K562 (cell line): ENCODE results near the gene NADK. TPM values are rescaled to one million over a fixed set of nuclear protein-coding genes. Genes with fewer than 3 reads are reported as not detected.
A peak's percentile ranks its signal among the peaks of the same experiment; 100 is the strongest.

ENCODE experiments used
- BDP1 ChIP-seq: IDR thresholded peaks from 3 replicates; pipeline ENCODE4 v1.6.1; 2011; ENCODE audit not compliant: insufficient read length, insufficient read depth
- CLOCK ChIP-seq: fragments of 250-450 bp; sonication (Bioruptor Pico); IDR thresholded peaks from 2 replicates; pipeline ENCODE4 v1.4.0; 2020; ENCODE audit warnings: mild to moderate bottlenecking, moderate library complexity, borderline replicate concordance
- CTBP1 ChIP-seq: fragments of 450-650 bp; IDR thresholded peaks from 2 replicates; pipeline ENCODE4 v1.6.1; 2016; ENCODE audit warnings: borderline replicate concordance
- E2F1 ChIP-seq: sonication (generic); formaldehyde crosslinking; IDR thresholded peaks from 2 replicates; pipeline ENCODE4 v1.8.1; 2023; ENCODE audit warnings: mild to moderate bottlenecking, missing genetic modification reagents, moderate library complexity
- ETS1 ChIP-seq: conservative IDR thresholded peaks from 2 replicates; pipeline ENCODE4 v1.6.1; 2011; ENCODE audit warnings: low read depth, mild to moderate bottlenecking, low read length; ENCODE audit not compliant: control insufficient read depth
- GABPB2 ChIP-seq: fragments of 250-450 bp; sonication (Bioruptor Pico); conservative IDR thresholded peaks from 2 replicates; pipeline ENCODE4 v1.5.1; 2021; ENCODE audit warnings: mild to moderate bottlenecking
- KDM4B ChIP-seq, 2 experiments: fragments of 450-650 bp in 1 of 2; sonication (generic) in 1 of 2; IDR thresholded peaks; 2 replicates each; pipeline ENCODE4 v1.6.1; 2016 to 2017; ENCODE audit warnings: borderline replicate concordance in 2 of 2, antibody characterized with exemption in 1 of 2, low read depth in 1 of 2, mild to moderate bottlenecking in 1 of 2
- MNT ChIP-seq, 2 experiments: fragments of 450-650 bp; conservative IDR thresholded peaks; 2 replicates each; pipeline ENCODE4 v1.6.1; 2017; ENCODE audit warnings: mild to moderate bottlenecking in 2 of 2, moderate library complexity in 2 of 2
- NR4A1 ChIP-seq, 2 experiments: fragments of 250-450 bp in 1 of 2; fragments of 450-650 bp in 1 of 2; sonication (Bioruptor Pico) in 1 of 2; IDR thresholded peaks; 2 replicates each; pipeline versions ENCODE4 v1.4.0 to v1.6.1; 2016 to 2020; ENCODE audit warnings: mild to moderate bottlenecking in 2 of 2, missing compliant biosample characterization in 1 of 2, missing genetic modification characterization in 1 of 2, moderate library complexity in 1 of 2
- SIN3A ChIP-seq, 2 experiments: fragments of 150-350 bp in 1 of 2; IDR thresholded peaks; 2 replicates each; pipeline ENCODE4 v1.6.1; 2011 to 2016; ENCODE audit warnings: borderline replicate concordance in 2 of 2, low read depth in 2 of 2, low read length in 2 of 2, mild to moderate bottlenecking in 2 of 2, moderate library complexity in 2 of 2; ENCODE audit not compliant: control insufficient read depth in 1 of 2
- ZNF232 ChIP-seq: sonication (generic); formaldehyde crosslinking; IDR thresholded peaks from 2 replicates; pipeline ENCODE4 v1.8.0; 2022; ENCODE audit warnings: mild to moderate bottlenecking, missing genetic modification reagents
- ZNF253 ChIP-seq: fragments of 250-450 bp; sonication (Bioruptor Pico); conservative IDR thresholded peaks from 2 replicates; pipeline ENCODE4 v1.6.1; 2021; ENCODE audit warnings: mild to moderate bottlenecking
- ZNF280B ChIP-seq: fragments of 250-450 bp; sonication (Bioruptor Pico); IDR thresholded peaks from 2 replicates; pipeline ENCODE4 v1.5.1; 2021; ENCODE audit warnings: mild to moderate bottlenecking
- ZNF668 ChIP-seq: fragments of 250-450 bp; sonication (Bioruptor Pico); IDR thresholded peaks from 2 replicates; pipeline ENCODE4 v1.8.0; 2022; ENCODE audit warnings: mild to moderate bottlenecking, inconsistent platforms
- polyA plus RNA-seq, 8 experiments: library from polyadenylated mRNA; depleted of rRNA in 4 of 8; stranded (reverse) in 5 of 8; unstranded in 3 of 8; fragments of >200 nt; fragmentation: Nextera tagmentation in 2 of 8; fragmentation: Illumina TruSeq in 1 of 8; extraction: Ambion mirVana in 2 of 8; extraction: Trizol in 1 of 8; gene quantifications; 2 replicates each; pipeline versions ENCODE4 v1.2.1 to v1.2.3, GENCODE V29; 2011 to 2014; ENCODE audit warnings: inconsistent platforms in 1 of 8, missing spikeins in 1 of 8
- total RNA-seq, 7 experiments: library from RNA; depleted of rRNA in 6 of 7; stranded (reverse); fragments of >200 nt in 6 of 7; fragmentation: Illumina TruSeq in 2 of 7; extraction: Trizol in 2 of 7; gene quantifications; 2 replicates each; pipeline versions ENCODE4 v1.2.1 to v1.2.3, GENCODE V29; 2011 to 2021; ENCODE audit warnings: low replicate concordance in 1 of 7

The NADK gene
- total and polyA plus RNA-seq, 9 of the 15 experiments (the other 6 are each of a cell fraction or from before 2014, with no cell fraction given) = 1.5 to 135 (median 75.1) TPM

GRCh38 chr1:1782399-1783221 is 4.3 kb upstream of the NADK start (continued):
- TF ChIP-seq ETS1 (0 out of 2 replicates have a peak, but pooled peaks have one; percentile 26), MNT (conservative IDR thresholded peaks at IDR 0.05) (peak; percentile 66 to 85), ZNF668 (CRISPR knock-in tag) (peak; percentile 44; the same call in 1 of the 2 replicates), E2F1 (CRISPR knock-in tag) (peak; percentile 42), ZNF232 (no peak), CLOCK (CRISPR knock-in tag) (no peak), ZNF280B (CRISPR knock-in tag) (no peak), BDP1 (no peak), ZNF253 (CRISPR knock-in tag) (no peak), CTBP1 (peak; percentile 81), GABPB2 (CRISPR knock-in tag) (no peak; the same call in 1 of the 2 replicates), NR4A1 (CRISPR knock-in tag; IDR thresholded peaks at IDR 0.05) (no peak), NR4A1 (tag; IDR thresholded peaks at IDR 0.05) (0 out of 2 replicates have a peak, but pooled peaks have one; percentile 37), SIN3A (IDR thresholded peaks at IDR 0.05; ENCODE audit: borderline replicate concordance in 2 of 2, control insufficient read depth in 1 of 2, low read depth in 2 of 2, low read length in 2 of 2) (peak in 1 of 2 experiments; percentile 50; a peak in 1 of 4 replicates), KDM4B (IDR thresholded peaks at IDR 0.05; ENCODE audit: borderline replicate concordance in 2 of 2, low read depth in 1 of 2) (no peak; a peak in 1 of 4 replicates)
